T-helper 1 cell (primary cell): ENCODE results near the gene SKIDA1.

ENCODE experiments used
- DNase-seq, 5 donors: peaks; one replicate each; pipeline ENCODE4 v3.0.0-alpha.2; 2012 to 2020

SKIDA1 gene

DNA sequence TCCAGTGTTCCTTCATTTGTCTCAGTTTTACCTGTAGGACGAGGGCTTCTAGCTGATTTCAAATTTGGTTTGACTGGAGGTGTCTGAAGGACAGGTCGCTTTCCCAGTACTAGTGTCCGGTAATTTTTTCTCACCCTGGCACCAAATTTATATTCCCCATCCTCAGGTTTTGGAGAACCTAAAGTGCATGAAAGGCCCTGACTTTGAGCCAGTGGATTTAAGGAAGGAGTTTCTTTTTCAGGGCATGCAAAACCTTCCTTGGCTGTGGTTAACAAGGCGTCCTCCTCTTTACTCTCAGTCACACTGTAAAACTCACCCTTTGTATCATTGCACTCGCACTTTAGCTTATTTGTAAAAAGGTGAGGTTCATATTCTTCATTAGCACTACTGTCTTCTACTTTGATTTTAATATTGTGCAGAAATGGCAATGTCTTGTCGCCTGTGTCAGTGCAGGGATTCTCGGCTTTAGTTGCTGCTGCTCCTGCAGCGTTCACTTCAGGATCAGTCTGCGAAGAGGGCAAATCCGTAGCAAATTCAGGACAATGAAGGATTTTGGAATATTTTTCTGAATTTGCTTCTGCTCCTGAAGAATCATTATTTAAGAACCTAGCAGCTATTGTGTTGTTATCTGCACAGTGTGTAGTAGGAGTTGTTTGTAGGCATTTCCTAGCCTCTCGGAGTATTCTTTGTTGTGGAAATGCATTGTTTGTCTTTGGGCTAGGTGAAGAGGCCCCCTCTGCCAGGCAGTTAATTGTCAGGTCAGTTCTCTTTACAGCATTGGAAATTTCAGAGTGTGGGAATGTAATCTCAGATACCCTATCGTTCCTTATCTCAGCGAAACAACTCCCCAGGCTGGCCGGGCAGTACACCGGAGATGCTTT lies 9.9 kb downstream of the SKIDA1 start:
- DNase-seq = no peak

DNA sequence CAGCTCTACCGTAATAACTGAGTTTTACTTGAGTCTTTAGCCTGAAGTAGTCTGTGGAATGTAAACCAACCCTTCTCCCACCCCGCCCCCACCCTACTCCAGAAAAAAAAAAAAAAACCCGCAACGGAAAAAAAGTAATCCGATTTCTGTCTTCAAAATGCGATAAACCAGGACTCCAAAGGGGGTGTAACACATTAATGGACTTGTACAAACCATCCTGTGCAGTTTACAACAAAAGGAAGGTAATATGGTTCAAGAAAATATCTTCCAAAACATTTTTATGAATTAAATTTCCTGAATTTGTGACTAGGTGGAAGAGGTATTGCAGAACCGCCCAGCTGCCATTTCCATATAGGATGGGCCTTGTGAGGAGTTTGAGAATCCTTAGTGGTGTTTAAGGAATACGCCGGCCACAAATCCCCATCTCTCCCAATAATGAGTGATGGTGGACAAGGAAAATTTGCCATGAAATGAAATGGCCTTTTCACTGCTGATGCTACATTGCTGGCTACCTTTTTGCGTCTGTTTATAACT lies 10.6 kb downstream of the SKIDA1 start:
- DNase-seq = no peak

- DNase-seq = no peak
Measured at GRCh38 chr10:21514129-21514817, 11.2 kb downstream of the SKIDA1 start.

- DNase-seq = no peak
Measured at GRCh38 chr10:21513405-21513788, 12.1 kb downstream of the SKIDA1 start.

- DNase-seq = no peak
Measured at GRCh38 chr10:21512573-21513404, 12.7 kb downstream of the SKIDA1 start.

DNA sequence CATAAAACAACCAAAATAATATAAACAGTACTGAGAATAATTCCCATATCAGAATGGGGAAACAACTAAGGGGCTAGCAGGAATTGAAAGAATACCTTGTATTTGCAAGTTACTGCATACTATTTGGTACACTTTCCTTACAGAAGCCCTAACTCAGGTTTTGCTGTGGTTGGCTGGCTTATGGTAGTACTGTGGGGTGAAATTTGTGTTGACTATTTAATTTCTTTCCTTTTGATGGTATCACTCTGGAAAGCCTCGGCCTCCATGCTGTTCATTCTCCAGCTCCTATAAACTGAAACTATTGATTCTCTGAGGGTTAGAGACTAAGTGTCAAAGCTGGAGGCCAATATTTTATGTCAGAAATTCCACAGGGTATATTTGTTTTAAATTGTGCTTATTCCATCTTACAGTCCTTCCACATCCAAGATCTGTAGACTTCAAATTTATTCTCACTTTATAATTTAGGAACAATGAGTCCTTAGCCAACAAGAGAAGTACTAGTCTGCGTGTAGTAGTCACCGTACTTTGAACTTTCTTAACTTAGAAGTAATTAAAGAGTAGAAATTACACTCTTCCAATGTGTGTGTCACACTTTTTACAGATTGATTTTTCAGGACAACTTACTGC lies 13.4 kb downstream of the SKIDA1 start:
- no peak for DNase-seq

GRCh38 chr10:21511095-21511570 lies 14.3 kb downstream of the SKIDA1 start:
- DNase-seq = no peak

DNA sequence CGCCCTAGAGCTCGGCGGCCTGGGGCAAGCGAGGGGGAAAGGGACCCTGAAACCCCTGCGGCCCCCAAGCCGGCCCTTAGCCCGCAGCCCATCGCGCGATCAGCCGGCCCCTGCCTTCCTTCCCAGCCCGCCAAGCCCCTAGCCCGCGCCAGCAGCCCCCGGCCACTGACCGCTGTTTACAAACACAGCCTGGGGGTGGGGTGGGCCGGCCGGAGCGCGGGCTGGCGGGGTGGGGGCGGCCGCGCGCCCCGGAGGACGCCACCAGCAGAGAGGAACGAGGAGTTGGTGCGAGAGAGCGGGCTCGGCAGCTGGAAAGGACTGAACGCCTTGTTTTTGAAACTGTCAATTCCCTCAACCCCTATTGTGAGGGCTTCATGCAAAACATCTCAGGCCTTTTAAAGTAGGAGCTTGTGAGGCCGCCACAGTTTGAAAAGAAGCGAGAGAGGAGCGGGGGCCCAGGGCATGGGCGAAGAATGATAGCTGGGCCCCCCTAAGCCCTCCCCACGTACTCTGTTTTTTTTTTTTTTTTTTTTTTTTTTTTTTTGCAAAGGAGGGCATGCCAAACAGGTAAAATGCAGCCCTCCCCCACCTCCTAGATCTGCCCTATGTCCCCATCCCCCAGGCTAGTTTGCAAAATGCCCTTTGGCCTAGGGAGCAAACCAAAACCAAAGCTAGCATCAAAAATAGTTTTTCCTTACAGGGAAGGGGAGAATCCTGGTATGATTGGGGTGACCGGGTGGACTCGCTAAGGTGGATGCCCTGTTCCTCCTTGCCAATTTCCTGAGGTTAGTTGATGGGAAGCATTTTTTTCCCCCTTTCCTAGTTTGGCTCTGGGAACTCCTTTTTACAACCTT lies 15.0 kb downstream of the SKIDA1 start:
- DNase-seq = no peak

GRCh38 chr10:21509341-21510240 lies 15.9 kb downstream of the SKIDA1 start:
- DNase-seq = no peak

DNA sequence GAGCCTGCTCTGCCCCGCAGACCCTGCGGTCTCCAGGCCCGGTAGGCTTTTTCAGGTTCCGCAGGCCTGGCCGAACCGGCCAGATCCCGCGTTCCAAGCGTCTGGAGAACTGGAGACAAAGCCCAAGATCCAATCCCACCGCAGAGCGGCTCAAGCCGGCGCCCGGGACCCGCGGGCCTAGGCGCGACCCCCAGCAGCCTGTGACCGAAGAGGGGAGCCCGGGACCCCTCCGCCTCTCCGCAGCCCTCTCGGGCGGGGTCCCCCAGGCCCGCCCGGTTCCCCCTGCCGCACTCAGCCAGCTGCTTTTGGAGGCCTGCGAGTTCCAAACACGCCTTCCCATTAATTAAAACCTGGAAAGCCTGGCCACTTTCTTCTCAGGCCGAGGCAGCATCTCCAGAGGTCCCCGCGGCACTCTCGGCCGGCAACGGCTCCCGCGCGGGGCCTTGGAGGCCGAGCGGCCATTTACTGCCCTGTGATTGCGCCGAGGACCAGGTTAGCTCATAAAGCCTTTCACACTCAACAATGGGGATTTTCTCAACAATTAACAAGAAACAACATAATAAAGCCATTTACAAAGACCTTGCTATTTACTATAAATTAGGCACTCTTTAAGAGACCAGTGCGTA lies 16.7 kb downstream of the SKIDA1 start:
- DNase-seq = no peak

GRCh38 chr10:21507150-21507549 lies 18.3 kb downstream of the SKIDA1 start:
- DNase-seq = no peak

DNA sequence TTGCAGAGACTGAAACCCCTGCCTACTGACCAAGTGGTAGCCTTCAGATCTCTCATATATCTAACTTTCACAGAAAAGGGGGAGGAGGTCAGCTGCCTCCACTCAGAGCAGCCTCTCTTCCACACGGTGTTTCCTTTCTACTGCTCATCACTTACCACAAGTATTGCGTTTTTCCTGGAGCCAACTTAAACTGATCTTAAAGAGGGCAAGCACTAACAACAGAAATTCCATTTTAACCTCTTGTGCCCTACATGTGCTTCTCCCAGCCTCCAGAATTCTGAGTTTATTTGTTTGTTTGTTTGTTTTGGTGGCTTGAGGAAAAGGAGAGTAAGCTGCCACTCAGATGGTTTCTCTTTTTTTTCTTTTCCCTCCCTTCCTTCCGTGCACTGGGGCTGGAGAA lies 19.1 kb downstream of the SKIDA1 start:
- DNase-seq = no peak

- DNase-seq = no peak
Measured at GRCh38 chr10:21505711-21506278, 19.7 kb downstream of the SKIDA1 start.

GRCh38 chr10:21503542-21503941 lies 21.9 kb downstream of the SKIDA1 start:
- DNase-seq = no peak

DNA sequence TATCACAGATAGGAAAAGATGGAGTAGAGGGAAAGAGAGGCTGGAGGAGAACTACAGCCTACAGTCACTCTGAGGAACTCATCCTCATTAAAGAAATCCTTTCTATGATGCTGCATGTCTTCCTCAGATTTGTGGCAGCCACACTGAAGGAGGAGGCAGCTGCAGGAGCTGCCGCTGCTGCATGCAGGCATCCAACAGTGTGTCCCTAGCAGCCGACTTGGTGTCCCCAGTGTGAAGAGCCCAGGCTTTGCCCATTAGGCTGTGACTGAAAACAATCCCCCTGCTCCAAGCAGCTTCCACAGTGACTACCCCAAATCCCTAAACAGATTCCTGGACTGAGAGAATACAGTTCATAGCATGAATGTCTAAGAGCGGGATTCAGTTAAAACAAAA lies 23.1 kb downstream of the SKIDA1 start:
- DNase-seq = no peak

DNA sequence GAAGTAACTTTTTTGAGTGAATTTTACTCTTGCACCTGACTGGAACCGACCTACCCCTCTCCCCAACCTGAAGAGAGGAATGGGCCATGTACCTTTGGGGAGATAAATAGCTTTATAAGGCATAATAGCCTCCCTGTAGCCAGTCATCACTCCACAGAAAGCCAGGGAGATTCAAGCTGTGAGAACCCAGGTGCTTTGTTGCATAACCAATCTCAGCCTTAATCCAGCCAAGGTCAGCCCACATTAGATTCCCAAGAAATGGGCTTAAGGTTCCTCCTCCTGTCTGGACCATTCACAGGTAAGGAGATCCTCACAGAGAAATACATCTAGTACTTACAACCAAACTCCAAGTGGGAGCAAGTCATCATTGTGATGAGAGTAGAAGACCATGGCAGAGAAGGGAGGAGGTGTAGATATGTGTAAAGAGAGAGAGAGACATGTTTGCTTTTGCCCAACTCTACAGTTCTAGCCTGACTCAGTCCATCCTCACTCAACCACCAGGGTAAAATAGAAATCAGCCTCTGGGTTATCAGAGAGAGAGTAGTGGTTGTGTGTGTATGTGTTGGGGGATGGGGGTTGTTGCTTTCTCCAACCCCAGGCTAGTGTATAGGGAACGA lies 23.6 kb downstream of the SKIDA1 start:
- no peak for DNase-seq

DNA sequence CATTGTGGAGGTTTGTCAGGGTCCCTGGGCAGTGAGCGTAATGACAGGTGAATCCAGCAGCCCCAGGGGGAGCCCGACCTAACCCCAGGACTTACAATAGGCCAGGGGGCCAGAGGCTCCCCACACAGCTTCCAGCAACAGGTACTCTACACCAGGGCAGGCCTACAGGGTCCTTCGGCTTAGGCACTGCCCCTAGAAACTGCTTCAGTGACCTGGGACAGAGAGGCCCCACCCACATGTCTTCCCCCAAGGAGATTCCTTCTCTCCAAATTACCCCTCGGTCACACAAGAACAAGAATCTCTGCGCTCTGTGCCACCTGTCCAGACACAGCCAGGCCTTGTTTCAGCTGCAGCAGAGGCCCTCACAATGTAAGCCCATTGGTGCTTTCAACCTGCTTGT lies 24.4 kb downstream of the SKIDA1 start:
- DNase-seq = no peak

- DNase-seq = no peak
Measured at GRCh38 chr10:21500578-21500910, 24.9 kb downstream of the SKIDA1 start.
